CD4-positive, alpha-beta T cell treated with Interleukin-21 for 1 hour (primary cell): Measurements from ENCODE around the gene DIPK1C.

Experiments used
- DNase-seq: peaks from one replicate; pipeline ENCODE4 v3.0.0-alpha.2; 2020

DIPK1C gene

DNA sequence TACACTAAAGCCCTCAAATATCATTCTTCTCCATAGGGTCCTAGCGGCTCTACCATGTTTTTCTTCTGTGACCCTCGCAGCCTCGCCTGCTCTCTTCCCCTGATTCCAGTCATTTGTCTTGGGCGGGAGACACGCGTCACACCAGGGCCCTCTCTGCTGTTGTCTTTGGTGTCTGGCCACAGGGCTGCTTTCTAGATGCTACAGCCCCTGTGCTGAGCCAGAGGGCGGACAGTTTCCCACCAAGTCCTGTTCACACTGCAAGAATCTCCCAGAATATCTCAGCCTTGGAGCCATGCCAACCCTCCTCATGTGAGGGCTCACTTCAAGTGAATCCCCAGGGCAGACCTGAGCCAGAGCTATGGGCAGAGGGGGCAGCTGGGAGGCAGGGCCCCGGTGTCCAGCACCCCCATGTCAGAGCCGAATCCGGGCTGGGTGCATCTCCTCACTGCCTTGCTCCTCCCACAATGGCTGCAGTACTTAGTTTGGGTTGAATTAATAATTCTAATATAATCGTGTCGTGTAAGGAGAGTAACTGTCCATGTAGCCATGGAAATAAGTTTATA lies 42.1 kb downstream of the DIPK1C start:
- DNase-seq = no peak

DNA sequence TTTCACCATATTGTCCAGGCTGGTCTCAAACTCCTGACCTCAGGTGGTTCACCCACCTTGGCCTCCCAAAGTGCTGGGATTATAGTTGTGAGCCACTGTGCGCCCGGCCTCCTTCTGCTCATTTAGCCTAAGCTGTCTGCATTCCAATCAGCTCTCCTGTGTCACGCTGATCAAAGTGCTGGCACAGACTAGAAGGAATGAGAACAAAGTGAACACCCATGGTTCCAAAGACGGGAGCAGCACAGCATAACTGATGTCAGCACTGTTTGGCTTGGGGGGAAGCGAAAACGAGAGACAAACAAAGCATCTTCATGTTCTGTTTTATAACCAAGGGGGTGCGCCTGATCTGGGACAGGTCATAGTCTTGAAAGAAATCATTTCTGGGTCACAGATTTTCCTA lies 43.3 kb downstream of the DIPK1C start:
- no peak for DNase-seq

- no peak for DNase-seq
These were observed 44.8 kb downstream of the DIPK1C start for GRCh38 chr18:74412116-74412880.

- no peak for DNase-seq
These were observed 45.6 kb downstream of the DIPK1C start for GRCh38 chr18:74411475-74411874.

DNA sequence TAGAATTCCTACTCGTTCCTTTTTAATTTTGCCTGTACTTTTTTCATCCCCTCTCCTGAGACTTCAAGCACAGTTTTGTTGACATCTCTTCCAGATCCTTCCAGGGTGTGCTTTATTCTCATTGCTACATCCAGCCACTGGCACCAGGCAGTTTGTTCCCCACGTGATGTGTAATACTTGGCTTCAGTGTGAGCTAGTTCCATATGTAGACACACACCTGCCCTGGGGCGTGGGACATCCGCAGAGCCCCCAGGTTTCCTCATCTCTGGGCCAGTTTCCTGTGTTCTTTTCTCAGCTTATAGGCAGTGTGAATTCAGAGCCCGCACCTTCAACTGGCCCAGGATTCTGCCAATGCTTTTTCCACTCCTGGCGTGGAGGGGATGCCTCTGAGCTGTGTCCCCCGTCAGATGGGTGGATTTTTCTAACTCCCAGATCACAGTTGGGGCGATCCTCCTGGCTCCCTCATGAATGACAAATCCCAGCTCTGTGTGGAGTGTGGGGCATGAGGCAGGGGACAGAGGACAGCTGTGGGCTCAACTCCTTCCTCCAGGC lies 46.6 kb downstream of the DIPK1C start:
- DNase-seq = no peak

DNA sequence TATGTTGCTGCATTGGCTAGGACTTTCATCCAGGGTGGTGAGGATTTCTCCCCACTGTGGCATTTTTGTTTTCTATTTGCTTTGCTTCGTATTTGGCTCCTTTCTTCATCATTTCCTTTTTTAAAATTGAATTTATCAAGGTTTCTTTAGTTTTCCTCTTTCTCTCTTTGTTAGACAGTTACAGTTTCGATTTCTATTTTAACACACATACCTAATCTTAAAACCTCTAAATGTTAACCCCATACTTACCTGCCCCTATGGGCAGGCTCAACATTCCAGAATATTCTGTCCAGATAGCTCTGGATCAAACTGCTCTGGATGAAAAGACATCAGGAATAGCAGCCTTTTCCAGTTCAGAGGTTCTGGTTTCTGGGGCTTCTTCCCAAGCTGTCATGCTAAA lies 49.2 kb downstream of the DIPK1C start:
- DNase-seq = no peak

DNA sequence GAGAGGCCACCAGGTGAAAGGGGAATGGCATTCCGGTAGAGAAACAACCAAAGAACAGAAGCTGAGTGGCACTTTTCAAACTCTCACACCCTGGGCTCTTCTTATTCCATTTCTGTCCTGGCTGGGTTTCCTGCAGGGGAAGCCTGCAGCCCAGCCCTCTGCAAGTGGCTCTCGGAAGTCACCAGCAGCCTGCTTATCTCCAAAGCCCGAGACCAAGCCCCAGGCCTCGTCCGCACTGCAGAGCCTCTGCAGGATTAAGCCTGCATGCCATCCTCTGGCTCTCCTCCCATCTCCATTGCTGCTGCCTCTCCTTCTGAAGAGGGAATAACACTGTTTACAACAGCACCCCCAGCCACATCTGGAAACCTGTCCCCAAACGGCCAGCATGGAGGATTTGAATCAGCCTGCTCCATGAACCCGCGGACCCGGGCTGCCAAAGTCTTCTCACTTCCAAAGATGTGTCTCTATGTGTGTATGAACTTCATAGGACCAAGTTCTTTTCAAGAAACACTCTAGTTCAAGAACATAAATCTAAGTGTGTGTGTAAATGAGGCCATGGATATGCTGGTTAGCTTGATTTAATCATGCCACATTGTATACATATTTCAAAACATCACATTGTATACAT lies 54.2 kb downstream of the DIPK1C start:
- DNase-seq = no peak

- no peak for DNase-seq
These were observed 56.3 kb downstream of the DIPK1C start for GRCh38 chr18:74400813-74401212.

GRCh38 chr18:74399091-74399887 lies 57.8 kb downstream of the DIPK1C start:
- no peak for DNase-seq

DNA sequence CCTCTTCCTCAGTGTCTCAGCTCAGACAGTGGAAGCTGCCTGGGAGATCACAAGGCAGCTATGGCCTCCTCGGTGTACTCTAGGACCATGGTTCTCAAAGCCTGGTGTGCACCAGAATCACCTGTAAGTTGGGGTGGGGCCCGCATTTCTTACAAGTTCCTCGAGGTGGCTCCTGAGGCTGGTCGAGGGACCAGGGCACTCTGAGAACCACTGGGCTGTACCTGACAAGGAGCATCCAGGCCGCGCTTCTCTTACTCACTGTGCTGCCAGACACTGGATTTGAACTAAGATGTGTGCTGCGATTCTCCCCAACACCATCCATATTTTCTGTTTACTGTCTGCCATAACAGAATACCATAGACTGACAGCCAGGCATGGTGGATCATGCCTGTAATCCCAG lies 59.5 kb downstream of the DIPK1C start:
- DNase-seq = no peak

DNA sequence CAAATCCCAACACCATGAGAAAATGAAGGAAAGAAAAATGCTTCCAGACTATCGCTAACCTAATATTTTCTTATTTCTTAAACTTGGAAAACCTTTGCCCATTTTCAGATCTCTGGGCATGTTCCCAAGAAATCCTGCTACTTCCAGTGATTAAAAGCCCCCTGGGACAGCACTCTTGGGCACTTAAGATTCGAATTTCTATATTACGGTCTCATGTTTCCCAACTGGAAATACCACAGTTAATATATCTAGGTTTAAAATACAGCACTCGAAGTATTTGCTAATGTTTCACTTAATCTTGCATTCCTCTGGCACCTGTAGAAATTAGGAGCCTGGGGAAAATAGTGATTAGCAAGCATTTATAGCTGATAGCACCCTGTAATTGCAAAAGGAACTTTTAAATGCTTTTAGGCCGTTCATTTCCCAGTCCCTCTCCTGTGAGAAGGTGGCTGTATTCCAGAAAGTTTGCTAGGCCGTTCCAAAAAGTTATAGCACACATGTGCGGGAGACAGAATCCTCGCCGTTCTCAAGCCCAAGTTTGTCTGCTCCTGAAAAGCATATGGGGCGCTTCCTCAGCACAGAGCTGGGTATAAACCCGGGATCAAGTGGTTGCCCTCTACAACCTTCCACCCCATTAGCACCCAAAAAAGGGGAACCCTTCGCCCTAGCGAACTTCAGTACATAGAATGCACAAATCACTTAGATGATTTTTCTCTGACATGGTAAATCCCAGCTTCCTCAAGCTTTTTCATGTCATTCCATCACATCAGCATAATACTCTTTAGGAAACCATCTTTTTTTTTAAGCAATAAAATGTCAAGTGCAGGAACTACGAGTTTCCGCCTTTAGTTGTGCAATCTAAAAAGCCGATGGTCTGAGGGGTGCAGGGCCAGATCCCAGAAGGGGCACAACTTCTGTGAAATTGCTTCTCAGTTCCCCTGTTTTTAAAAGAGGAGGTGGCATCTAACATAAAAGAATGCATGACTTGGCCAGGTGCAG lies 60.6 kb downstream of the DIPK1C start:
- no peak for DNase-seq

DNA sequence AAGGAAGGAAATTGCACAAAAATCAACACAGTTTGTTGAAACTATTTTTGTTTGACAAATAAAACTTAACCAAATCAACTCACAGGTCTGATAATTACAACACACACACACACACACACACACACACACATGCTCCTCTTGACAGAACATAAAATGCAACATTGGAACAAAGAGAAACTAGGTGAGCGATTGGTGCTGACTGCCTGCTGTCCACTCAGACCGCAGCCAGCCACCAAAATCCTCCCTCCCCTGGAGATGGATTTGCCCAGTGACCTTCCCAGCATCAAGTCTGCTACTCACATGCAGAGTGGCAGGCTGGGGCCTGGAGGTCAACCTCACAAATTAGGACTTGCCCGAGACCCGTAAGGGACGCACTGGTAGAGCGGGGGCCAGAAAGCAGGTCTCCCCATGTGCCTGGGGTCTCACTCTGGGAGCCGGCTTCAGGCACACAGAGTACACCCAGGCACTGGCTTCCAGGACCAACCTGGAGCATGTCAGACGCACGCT lies 61.4 kb downstream of the DIPK1C start:
- DNase-seq = no peak

DNA sequence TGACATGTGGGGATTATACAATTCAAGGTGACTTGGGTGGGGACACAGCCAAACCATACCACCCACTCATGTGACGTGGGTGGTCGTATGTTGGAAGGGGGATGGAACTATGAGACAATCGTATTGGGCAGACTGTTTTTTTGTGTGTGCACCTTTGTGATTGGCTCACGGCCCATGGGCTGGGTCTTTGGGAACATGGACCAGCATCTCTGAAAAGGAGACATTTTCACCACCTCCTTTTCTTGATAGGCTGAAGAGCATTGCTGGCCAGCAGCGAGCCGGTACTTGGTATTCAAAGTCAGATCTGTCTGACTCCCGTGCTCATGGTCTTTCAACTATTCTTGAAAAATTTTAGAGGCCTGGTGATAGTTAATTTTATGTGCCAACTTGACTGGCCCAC lies 62.1 kb downstream of the DIPK1C start:
- no peak for DNase-seq

DNA sequence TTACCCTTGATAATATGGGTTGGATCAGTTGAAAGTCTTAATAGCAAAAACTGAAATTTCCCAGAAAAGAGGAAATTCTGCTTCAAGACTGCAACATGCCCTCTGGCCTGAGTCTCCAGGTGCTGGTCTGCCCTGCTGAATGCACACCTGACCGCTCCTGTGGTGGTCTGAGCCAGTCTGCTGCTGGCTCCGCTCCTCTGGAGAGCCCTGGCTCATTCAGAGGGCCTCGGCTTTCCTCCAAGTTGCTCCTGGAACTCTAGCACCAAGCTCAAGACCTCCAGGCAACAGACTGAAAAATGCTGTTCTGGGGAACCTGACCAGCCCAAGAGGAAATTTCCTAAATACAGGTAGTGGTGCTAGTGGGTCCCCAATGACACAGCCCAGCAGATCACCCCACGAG lies 64.8 kb downstream of the DIPK1C start:
- no peak for DNase-seq

DNA sequence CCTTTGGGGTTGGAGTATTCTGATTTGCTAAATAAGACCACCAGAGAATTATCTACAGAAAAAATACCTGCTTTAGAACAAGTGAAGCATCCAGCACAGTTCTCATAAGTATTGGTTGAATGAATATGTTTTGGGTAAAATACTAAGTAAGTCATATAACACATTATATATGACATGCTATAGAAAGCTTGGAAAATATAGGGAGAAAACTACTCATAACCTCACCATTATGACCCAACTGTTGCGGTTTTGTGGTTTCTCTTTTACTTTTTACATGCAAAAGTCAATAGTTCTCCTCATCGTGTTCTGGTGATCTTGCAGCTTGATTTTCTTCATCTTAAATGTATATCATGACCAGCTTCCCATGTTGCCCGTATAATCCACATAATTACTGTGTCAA lies 66.2 kb downstream of the DIPK1C start:
- no peak for DNase-seq

DNA sequence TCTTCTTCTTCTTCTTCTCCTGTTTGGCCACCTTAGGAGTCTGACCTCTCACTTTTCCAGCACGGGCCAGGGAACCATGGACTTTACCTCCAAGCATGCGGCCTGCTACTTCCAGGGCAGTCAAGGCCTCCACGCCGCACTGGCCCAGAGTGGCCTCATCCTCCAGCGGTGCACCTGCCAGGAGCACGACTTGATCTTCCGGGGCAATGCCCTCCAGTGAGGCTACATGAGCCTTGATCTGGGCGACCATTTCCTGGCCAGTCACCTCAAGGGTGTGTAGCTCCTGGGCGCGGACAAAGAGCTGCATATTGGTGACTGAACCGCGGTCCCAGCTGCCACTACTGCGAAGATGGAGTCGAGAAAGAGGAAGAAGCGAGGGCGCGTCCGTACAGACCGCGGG lies 67.1 kb downstream of the DIPK1C start:
- no peak for DNase-seq

DNA sequence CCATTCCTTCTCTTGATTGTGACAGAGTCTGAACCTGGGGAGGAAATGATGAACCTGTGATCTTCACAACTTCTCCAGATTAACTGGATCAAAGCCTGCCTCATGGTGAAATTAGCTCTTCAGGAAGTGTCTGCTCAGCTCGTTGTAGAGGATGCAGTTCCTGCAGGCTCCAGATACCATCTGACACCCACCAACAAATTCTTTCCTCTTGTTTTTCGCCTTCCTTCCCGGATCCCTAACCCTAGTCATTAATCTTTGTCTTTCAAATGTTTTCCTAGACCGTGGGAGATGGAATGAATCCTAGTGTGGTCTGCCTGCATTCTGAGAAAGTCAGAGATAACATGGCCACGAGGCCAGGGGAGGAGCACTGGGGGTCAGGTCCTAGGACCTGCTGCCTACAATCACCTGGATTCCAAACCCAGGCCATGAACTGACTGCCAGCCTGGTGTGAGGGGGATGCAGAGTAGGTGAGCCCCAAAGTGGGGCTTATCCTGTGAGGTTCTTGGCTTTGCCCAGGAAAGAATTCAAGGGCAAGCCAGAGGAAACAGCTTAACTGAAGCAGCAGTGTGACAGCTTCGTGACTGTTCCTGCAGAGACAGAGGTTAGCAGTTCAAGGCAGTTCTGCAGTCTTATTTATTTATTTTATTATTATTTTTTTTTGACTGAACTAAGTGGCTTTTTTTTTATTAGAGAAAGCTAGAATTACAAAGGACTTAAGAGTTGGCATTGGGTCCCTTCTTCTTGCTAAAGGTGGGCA lies 67.8 kb downstream of the DIPK1C start:
- DNase-seq = no peak

- DNase-seq = no peak
These were observed 68.9 kb downstream of the DIPK1C start for GRCh38 chr18:74388227-74388626.

DNA sequence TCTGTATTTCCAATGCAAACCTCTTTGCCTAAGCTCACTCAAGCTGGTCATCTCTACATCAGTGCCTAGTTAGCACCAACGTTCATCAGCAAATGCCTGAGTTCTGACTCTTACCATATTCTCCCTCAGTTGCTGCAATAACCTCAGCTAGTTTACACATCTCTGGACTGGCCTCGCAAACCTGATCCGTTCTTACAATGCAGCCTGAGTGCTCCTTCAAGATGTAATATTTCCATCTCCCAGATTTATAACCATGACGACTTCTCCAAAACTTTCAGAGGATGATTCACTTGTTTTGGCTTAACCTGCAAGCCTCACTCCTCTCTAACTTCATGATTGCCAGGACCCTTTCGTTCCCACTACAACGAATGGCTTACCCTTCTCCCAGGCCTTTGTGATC lies 69.7 kb downstream of the DIPK1C start:
- DNase-seq = no peak
